IgD-negative memory B cell (primary cell): ENCODE data around the gene TMEM200A. TPM values are rescaled to one million over a fixed set of nuclear protein-coding genes. Genes with fewer than 3 reads are reported as not detected.

Experiments
- H3K27ac Mint-ChIP-seq, 3 donors: one replicate each; pipeline ENCODE4 v1.8.0; 2020 to 2022; ENCODE audit warnings: mild to moderate bottlenecking in 3 of 3, mixed read lengths in 3 of 3, moderate library complexity in 1 of 3
- H3K27me3 Mint-ChIP-seq: one replicate; pipeline ENCODE4 v1.8.0; 2021; ENCODE audit warnings: mixed read lengths
- H3K36me3 Mint-ChIP-seq: one replicate; pipeline ENCODE4 v1.8.0; 2020; ENCODE audit warnings: mild to moderate bottlenecking, mixed read lengths
- H3K4me1 Mint-ChIP-seq, 3 donors: one replicate each; pipeline ENCODE4 v1.8.0; 2020 to 2022; ENCODE audit warnings: mixed read lengths in 3 of 3, mild to moderate bottlenecking in 1 of 3
- H3K4me3 Mint-ChIP-seq, 4 donors: one replicate each; pipeline ENCODE4 v1.8.0; 2020 to 2022; ENCODE audit warnings: mild to moderate bottlenecking in 4 of 4, mixed read lengths in 4 of 4, moderate library complexity in 3 of 4
- H3K9me3 Mint-ChIP-seq, 3 donors: one replicate each; pipeline ENCODE4 v1.8.0; 2020 to 2021; ENCODE audit warnings: mixed read lengths in 3 of 3, mild to moderate bottlenecking in 1 of 3
- polyA plus RNA-seq: library from polyadenylated mRNA; unstranded; fragments of 300-500 nt; fragmentation: Illumina TruSeq; gene quantifications from one replicate; pipeline ENCODE4 v1.2.3, GENCODE V29; 2021

The TMEM200A gene
- polyA plus RNA-seq, 1 donor from 2014 or later = 0.33 TPM

GRCh38 chr6:130467146-130468050 is 101.6 kb downstream of the TMEM200A start:
- Mint-ChIP-seq H3K4me1 (no peaks in the 10 kb centered on the region), H3K4me3 (no peak overlapping the region), H3K27ac (no peak overlapping the region), H3K36me3 (peaks cover 2% of the 10 kb centered on the region), H3K9me3 (no peaks in the 10 kb centered on the region), H3K27me3 (peaks cover 4% of the 10 kb centered on the region)

GRCh38 chr6:130470766-130471165 is 104.9 kb downstream of the TMEM200A start:
- Mint-ChIP-seq H3K27me3 (peaks cover 3% of the 10 kb centered on the region), H3K4me3 (no peak overlapping the region), H3K27ac (no peak overlapping the region), H3K36me3 (peaks cover 2% of the 10 kb centered on the region), H3K4me1 (no peaks in the 10 kb centered on the region), H3K9me3 (peaks cover 0 to 3% (median 2%) of the 10 kb centered on the region in 3 donors)

- Mint-ChIP-seq H3K4me3 (no peak overlapping the region), H3K36me3 (peaks cover 4% of the 10 kb centered on the region), H3K9me3 (peaks cover 0 to 7% (median 3%) of the 10 kb centered on the region in 3 donors), H3K27me3 (peaks cover 3% of the 10 kb centered on the region), H3K27ac (no peak overlapping the region), H3K4me1 (no peaks in the 10 kb centered on the region)
Observed at GRCh38 chr6:130473886-130474285, 108.1 kb downstream of the TMEM200A start.

- Mint-ChIP-seq H3K4me1 (peaks cover 0 to 4% (median 0%) of the 10 kb centered on the region in 3 donors), H3K27me3 (no peaks in the 10 kb centered on the region), H3K27ac (no peak overlapping the region), H3K9me3 (peaks cover 0 to 2% (median 2%) of the 10 kb centered on the region in 3 donors), H3K36me3 (no peaks in the 10 kb centered on the region), H3K4me3 (no peak overlapping the region)
Observed at GRCh38 chr6:130482645-130483390, 117.0 kb downstream of the TMEM200A start.

GRCh38 chr6:130485870-130486269 is 120.1 kb downstream of the TMEM200A start:
- Mint-ChIP-seq H3K27ac (no peak overlapping the region), H3K36me3 (no peaks in the 10 kb centered on the region), H3K4me3 (no peak overlapping the region), H3K9me3 (peaks cover 4% of the 10 kb centered on the region in 3 donors), H3K27me3 (no peaks in the 10 kb centered on the region), H3K4me1 (peaks cover 0 to 8% (median 1%) of the 10 kb centered on the region in 3 donors)

- H3K4me1 Mint-ChIP-seq = peaks cover 0 to 12% (median 6%) of the 10 kb centered on the region in 3 donors
- no peaks in the 10 kb centered on the region for H3K36me3 Mint-ChIP-seq
- H3K27me3 Mint-ChIP-seq = no peaks in the 10 kb centered on the region
- no peak overlapping the region for H3K27ac Mint-ChIP-seq
- no peak overlapping the region for H3K4me3 Mint-ChIP-seq
- peaks cover 4 to 8% (median 5%) of the 10 kb centered on the region in 3 donors for H3K9me3 Mint-ChIP-seq
Observed at GRCh38 chr6:130486417-130486816, 120.6 kb downstream of the TMEM200A start.

GRCh38 chr6:130489514-130489913 is 123.7 kb downstream of the TMEM200A start:
- no peaks in the 10 kb centered on the region for H3K36me3 Mint-ChIP-seq
- H3K9me3 Mint-ChIP-seq = peaks cover 4 to 8% (median 8%) of the 10 kb centered on the region in 3 donors
- H3K4me1 Mint-ChIP-seq = peaks cover 0 to 12% (median 6%) of the 10 kb centered on the region in 3 donors
- H3K27me3 Mint-ChIP-seq = no peaks in the 10 kb centered on the region
- no peak overlapping the region for H3K27ac Mint-ChIP-seq
- no peak overlapping the region for H3K4me3 Mint-ChIP-seq

Other genes starting within 250 kb of the TMEM200A start
- gene SAMD3, start 143.1 kb upstream of the TMEM200A start, polyA plus RNA-seq = 7.1 TPM